CD4-positive, alpha-beta T cell (primary cell): ENCODE data around the gene CDIPT. TPM values are rescaled to one million over a fixed set of nuclear protein-coding genes. Genes with fewer than 3 reads are reported as not detected.

Source experiments
- ATAC-seq: fragments of 200-7000 bp; cut with Tn5 transposase; one replicate; pipeline ENCODE4 v1.10.0; 2022; ENCODE audit warnings: mild to moderate bottlenecking; ENCODE audit not compliant: poor library complexity
- CTCF ChIA-PET: fragments of 350-600 bp; sonication (Branson Sonifier 250); formaldehyde crosslinking; loops from one replicate; lab custom pipeline; 2021; ENCODE audit warnings: antibody characterized with exemption, inconsistent platforms; lab: Charles Lee
- POLR2A ChIA-PET: fragments of 350-600 bp; sonication (Branson Sonifier 250); formaldehyde crosslinking; loops from one replicate; lab custom pipeline; 2021; ENCODE audit warnings: antibody characterized with exemption, inconsistent platforms; lab: Charles Lee
- DNase-seq, 14 experiments: peaks; one replicate each; pipeline ENCODE4 v3.0.0-alpha.2; 2013 to 2020; ENCODE audit warnings: mixed read lengths in 2 of 14
- H3K27ac ChIP-seq, 2 donors: one replicate each; pipeline versions ENCODE4 v1.5.1 to v1.7.0; 2013; ENCODE audit warnings: low read length in 2 of 2, low read depth in 1 of 2, mild to moderate bottlenecking in 1 of 2
- H3K27me3 ChIP-seq, 2 experiments: 1 replicate in 1 of 2; 2 replicates in 1 of 2; pipeline versions ENCODE4 v1.6.1 to v1.7.0; 2013; ENCODE audit warnings: low read length in 2 of 2, control low read depth in 1 of 2, mild to moderate bottlenecking in 1 of 2, moderate library complexity in 1 of 2; ENCODE audit not compliant: insufficient read depth in 2 of 2, control insufficient read depth in 1 of 2
- H3K36me3 ChIP-seq: one replicate; pipeline ENCODE4 v1.6.1; 2013; ENCODE audit warnings: low read length, control low read depth; ENCODE audit not compliant: insufficient read depth
- H3K4me1 ChIP-seq: one replicate; pipeline ENCODE4 v1.6.1; 2013; ENCODE audit warnings: low read length, control low read depth; ENCODE audit not compliant: insufficient read depth
- H3K4me3 ChIP-seq: one replicate; pipeline ENCODE4 v1.5.1; 2013; ENCODE audit warnings: mild to moderate bottlenecking, low read length, moderate library complexity
- H3K9me3 ChIP-seq, 2 experiments: 1 replicate in 1 of 2; 2 replicates in 1 of 2; pipeline versions ENCODE4 v1.6.1 to v1.7.0; 2013; ENCODE audit warnings: low read length in 2 of 2, mild to moderate bottlenecking in 2 of 2, control low read depth in 1 of 2, moderate library complexity in 1 of 2; ENCODE audit not compliant: control insufficient read depth in 1 of 2, insufficient read depth in 1 of 2
- H3K27ac Mint-ChIP-seq: one replicate; pipeline ENCODE4 v1.8.0; 2020; ENCODE audit warnings: mixed read lengths
- H3K27me3 Mint-ChIP-seq: one replicate; pipeline ENCODE4 v1.8.0; 2021; ENCODE audit warnings: mixed read lengths
- H3K36me3 Mint-ChIP-seq: one replicate; pipeline ENCODE4 v1.8.0; 2021; ENCODE audit warnings: low read depth, mixed read lengths
- H3K4me1 Mint-ChIP-seq: one replicate; pipeline ENCODE4 v1.8.0; 2021; ENCODE audit warnings: low read depth, mixed read lengths
- H3K4me3 Mint-ChIP-seq: one replicate; pipeline ENCODE4 v1.8.0; 2020; ENCODE audit warnings: mild to moderate bottlenecking, mixed read lengths
- H3K9me3 Mint-ChIP-seq: one replicate; pipeline ENCODE4 v1.8.0; 2020; ENCODE audit warnings: mixed read lengths
- CTCF ChIP-seq: fragments of 200-600 bp; IDR thresholded peaks from one replicate; pipeline ENCODE4 v1.8.0; 2022; ENCODE audit warnings: antibody characterized with exemption, mild to moderate bottlenecking
- intact Hi-C, 2 experiments: fragments of 100-400 bp; cut with DNase I in 1 of 2; cut with micrococcal nuclease in 1 of 2; formaldehyde crosslinking; loops; one replicate each; pipeline versions ENCODE4 v1.15.1 to v1.9.0; 2023 to 2025; cut with DNase I, micrococcal nuclease
- total RNA-seq, 174 experiments: library from RNA in 2 of 174; stranded (reverse) in 2 of 174; gene quantifications; one replicate each; pipeline ENCODE4 v1.2.3 and lab custom pipeline; 2021 to 2026

Gene CDIPT
- total RNA-seq, 2 experiments from 2014 or later = 25.7 to 27.0 TPM

- ATAC-seq (peak; percentile 22), DNase-seq (peak in 6 of 14 experiments; percentile 18 to 64 (median 48))
- ChIA-PET CTCF (interaction anchor here (1.3 to 7.3 kb wide), 5 partner anchors 9 to 125 kb away, joined by 3 to 49 read pairs (median 19); partner anchors contain the start of genes KIF22 and PAGR1), POLR2A (interaction anchor here (0.9 to 7.0 kb wide), 10 partner anchors 11 to 148 kb away, joined by 3 to 105 read pairs (median 8); partner anchors contain the start of genes KIF22, MAZ, PAGR1 and PRRT2)
- Histone ChIP-seq H3K36me3 (peaks cover 19% of the 10 kb centered on the region), H3K4me1 (peaks cover 100% of the 10 kb centered on the region), H3K27me3 (no peaks in the 10 kb centered on the region), H3K27ac (peak overlapping the region; percentile 14 to 40), H3K4me3 (peak overlapping the region; percentile 13), H3K9me3 (no peaks in the 10 kb centered on the region)
- intact Hi-C loops = loop anchor here in 1 of 2 experiments (2.0 to 5.0 kb wide), 2 partner anchors 19 to 37 kb away; partner anchors contain the start of genes CDIPT and MAZ
- H3K36me3 Mint-ChIP-seq = peaks cover 29% of the 10 kb centered on the region
- no peaks in the 10 kb centered on the region for H3K9me3 Mint-ChIP-seq
- H3K27ac Mint-ChIP-seq = peak overlapping the region; percentile 83
- TF ChIP-seq CTCF = no peak
- H3K4me1 Mint-ChIP-seq = peaks cover 79% of the 10 kb centered on the region
- H3K27me3 Mint-ChIP-seq = no peaks in the 10 kb centered on the region
- H3K4me3 Mint-ChIP-seq = peak overlapping the region; percentile 84
Observed at GRCh38 chr16:29825145-29826044, 37.6 kb downstream of the CDIPT start.

GRCh38 chr16:29824589-29825144 is 38.4 kb downstream of the CDIPT start:
- Histone ChIP-seq H3K36me3 (peaks cover 15% of the 10 kb centered on the region), H3K9me3 (no peaks in the 10 kb centered on the region), H3K4me1 (peaks cover 100% of the 10 kb centered on the region), H3K27me3 (no peaks in the 10 kb centered on the region), H3K4me3 (no peak overlapping the region), H3K27ac (peak overlapping the region in 1 of 2 donors; percentile 40)
- Mint-ChIP-seq H3K27ac (peak overlapping the region; percentile 83), H3K9me3 (no peaks in the 10 kb centered on the region), H3K27me3 (no peaks in the 10 kb centered on the region), H3K4me3 (peak overlapping the region; percentile 84), H3K4me1 (peaks cover 80% of the 10 kb centered on the region), H3K36me3 (peaks cover 29% of the 10 kb centered on the region)
- intact Hi-C loops = loop anchor here in 1 of 2 experiments (5.0 kb wide), 1 partner anchor 38 kb away; the partner anchor contains the start of gene CDIPT
- ChIA-PET CTCF (interaction anchor here (0.7 to 7.3 kb wide), 5 partner anchors 8 to 124 kb away, joined by 3 to 49 read pairs (median 19); partner anchors contain the start of genes KIF22 and PAGR1), POLR2A (interaction anchor here (0.6 to 7.0 kb wide), 6 partner anchors 10 to 519 kb away, joined by 3 to 105 read pairs (median 4); partner anchors contain the start of genes ASPHD1, KIF22, PAGR1 and PRRT2)
- TF ChIP-seq CTCF = no peak
- DNase-seq (no peak), ATAC-seq (no peak)

- Histone ChIP-seq H3K27me3 (no peaks in the 10 kb centered on the region), H3K36me3 (peaks cover 30% of the 10 kb centered on the region), H3K4me3 (peak overlapping the region; percentile 94), H3K9me3 (no peaks in the 10 kb centered on the region), H3K27ac (peak overlapping the region; percentile 75 to 83), H3K4me1 (peaks cover 100% of the 10 kb centered on the region)
- Mint-ChIP-seq H3K4me1 (peaks cover 85% of the 10 kb centered on the region), H3K27me3 (no peaks in the 10 kb centered on the region), H3K27ac (peak overlapping the region; percentile 83), H3K36me3 (peaks cover 52% of the 10 kb centered on the region), H3K4me3 (peak overlapping the region; percentile 98), H3K9me3 (no peaks in the 10 kb centered on the region)
- TF ChIP-seq CTCF = no peak
- no peak for ATAC-seq
- ChIA-PET POLR2A (interaction anchor here (0.6 to 10.4 kb wide), 4 partner anchors 13 to 32 kb away, joined by 3 to 190 read pairs (median 8); partner anchors contain the start of gene MAZ), CTCF (interaction anchor here (1.0 to 3.9 kb wide), 5 partner anchors 22 to 42 kb away, joined by 3 to 32 read pairs (median 4); partner anchors contain the start of gene KIF22)
- no peak for DNase-seq
- intact Hi-C loops = no loop called here
Observed at GRCh38 chr16:29821643-29822115, 41.3 kb downstream of the CDIPT start.
